Ishikawa (cell line): ENCODE results near the gene BACE2.

Experiments used
- CEBPB ChIP-seq: IDR thresholded peaks from 2 replicates; pipeline ENCODE4 v1.6.1; 2012
- CREB1 ChIP-seq: IDR thresholded peaks from 2 replicates; pipeline ENCODE4 v1.6.1; 2012; ENCODE audit warnings: low read depth
- EGR1 ChIP-seq: IDR thresholded peaks from 2 replicates; pipeline ENCODE4 v1.6.1; 2012
- EP300 ChIP-seq: IDR thresholded peaks from 2 replicates; pipeline ENCODE4 v1.6.1; 2012; ENCODE audit warnings: borderline replicate concordance
- RAD21 ChIP-seq: IDR thresholded peaks from 2 replicates; pipeline ENCODE4 v1.6.1; 2012; ENCODE audit warnings: low read depth
- REST ChIP-seq: IDR thresholded peaks from 2 replicates; pipeline ENCODE4 v1.6.1; 2012; ENCODE audit warnings: low read depth, mild to moderate bottlenecking
- TAF1 ChIP-seq: IDR thresholded peaks from 2 replicates; pipeline ENCODE4 v1.6.1; 2012; ENCODE audit warnings: low read depth, mild to moderate bottlenecking
- TCF12 ChIP-seq: IDR thresholded peaks from 2 replicates; pipeline ENCODE4 v1.6.1; 2012; ENCODE audit warnings: low read depth
- TEAD4 ChIP-seq: IDR thresholded peaks from 2 replicates; pipeline ENCODE4 v1.6.1; 2012
- ZBTB7A ChIP-seq: IDR thresholded peaks from 2 replicates; pipeline ENCODE4 v1.6.1; 2012; ENCODE audit warnings: low read depth
- TF ChIP-seq, protein P1 (sequence below): IDR thresholded peaks from 2 replicates; pipeline ENCODE4 v1.6.1; 2012
- TF ChIP-seq, protein P2 (sequence below): IDR thresholded peaks from 2 replicates; pipeline ENCODE4 v1.6.1; 2012

The BACE2 gene

GRCh38 chr21:41328660-41329607, 161.0 kb downstream of the BACE2 start:
- no peak for TF ChIP-seq TCF12
- TF ChIP-seq CREB1, result no peak
- TF ChIP-seq ZBTB7A, result no peak
- no peak for TF ChIP-seq RAD21
- TF ChIP-seq EP300, result no peak
- no peak for TF ChIP-seq TAF1
- no peak for TF ChIP-seq TEAD4
- no peak for TF ChIP-seq REST
- no peak for TF ChIP-seq EGR1
- TF ChIP-seq, protein P1, sequence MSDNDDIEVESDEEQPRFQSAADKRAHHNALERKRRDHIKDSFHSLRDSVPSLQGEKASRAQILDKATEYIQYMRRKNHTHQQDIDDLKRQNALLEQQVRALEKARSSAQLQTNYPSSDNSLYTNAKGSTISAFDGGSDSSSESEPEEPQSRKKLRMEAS, result no peak
- TF ChIP-seq CEBPB, result no peak
- TF ChIP-seq, protein P2, sequence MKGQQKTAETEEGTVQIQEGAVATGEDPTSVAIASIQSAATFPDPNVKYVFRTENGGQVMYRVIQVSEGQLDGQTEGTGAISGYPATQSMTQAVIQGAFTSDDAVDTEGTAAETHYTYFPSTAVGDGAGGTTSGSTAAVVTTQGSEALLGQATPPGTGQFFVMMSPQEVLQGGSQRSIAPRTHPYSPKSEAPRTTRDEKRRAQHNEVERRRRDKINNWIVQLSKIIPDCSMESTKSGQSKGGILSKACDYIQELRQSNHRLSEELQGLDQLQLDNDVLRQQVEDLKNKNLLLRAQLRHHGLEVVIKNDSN, result no peak
